ENCODE measurements around the gene FASTKD1. TPM values are rescaled to one million over a fixed set of nuclear protein-coding genes. Genes with fewer than 3 reads are reported as not detected.
A peak's percentile ranks its signal among the peaks of the same experiment; 100 is the strongest.
"Not testable (repeated sequence)": the region's sequence is repeated elsewhere in the genome, so short reads cannot be mapped to it uniquely, and the experiment has no call there.

FASTKD1 gene
- total and polyA plus RNA-seq, 4 donors, result 10.4 to 40.1 (median 30.1) TPM

GRCh38 chr2:169579044-169579443 is 5.4 kb upstream of the FASTKD1 start:
- H3K27ac ChIP-seq (ENCODE audit: low read depth in 1 of 2, low read length in 1 of 2), result no peak overlapping the region
- no peak overlapping the region for H3K4me3 ChIP-seq
- WGBS, 2 donors, result 61 to 62% methylated on average over 6 of the region's 6 CpGs
- no peaks in the 10 kb centered on the region for H3K9me3 ChIP-seq (ENCODE audit: control insufficient read depth in 4 of 4, insufficient read depth in 3 of 4, low read length in 3 of 4)
- ATAC-seq (ENCODE audit: insufficient read depth, low FRiP score) (no peak), DNase-seq (no peak)
- no peak overlapping the region for H3K9ac ChIP-seq (ENCODE audit: insufficient read depth in 1 of 2, low read length in 2 of 2)
- H3K27me3 ChIP-seq (ENCODE audit: control insufficient read depth in 3 of 3, insufficient read depth in 3 of 3, low read length in 2 of 3), result no peaks in the 10 kb centered on the region
- no peaks in the 10 kb centered on the region for H3K4me1 ChIP-seq (ENCODE audit: control insufficient read depth in 5 of 5, insufficient read depth in 5 of 5, low read length in 5 of 5)
- TF ChIP-seq, protein P1, sequence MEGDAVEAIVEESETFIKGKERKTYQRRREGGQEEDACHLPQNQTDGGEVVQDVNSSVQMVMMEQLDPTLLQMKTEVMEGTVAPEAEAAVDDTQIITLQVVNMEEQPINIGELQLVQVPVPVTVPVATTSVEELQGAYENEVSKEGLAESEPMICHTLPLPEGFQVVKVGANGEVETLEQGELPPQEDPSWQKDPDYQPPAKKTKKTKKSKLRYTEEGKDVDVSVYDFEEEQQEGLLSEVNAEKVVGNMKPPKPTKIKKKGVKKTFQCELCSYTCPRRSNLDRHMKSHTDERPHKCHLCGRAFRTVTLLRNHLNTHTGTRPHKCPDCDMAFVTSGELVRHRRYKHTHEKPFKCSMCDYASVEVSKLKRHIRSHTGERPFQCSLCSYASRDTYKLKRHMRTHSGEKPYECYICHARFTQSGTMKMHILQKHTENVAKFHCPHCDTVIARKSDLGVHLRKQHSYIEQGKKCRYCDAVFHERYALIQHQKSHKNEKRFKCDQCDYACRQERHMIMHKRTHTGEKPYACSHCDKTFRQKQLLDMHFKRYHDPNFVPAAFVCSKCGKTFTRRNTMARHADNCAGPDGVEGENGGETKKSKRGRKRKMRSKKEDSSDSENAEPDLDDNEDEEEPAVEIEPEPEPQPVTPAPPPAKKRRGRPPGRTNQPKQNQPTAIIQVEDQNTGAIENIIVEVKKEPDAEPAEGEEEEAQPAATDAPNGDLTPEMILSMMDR (IDR thresholded peaks at IDR 0.05; ENCODE audit: control extremely low read depth, extremely low read depth), result no peak
- H3K36me3 ChIP-seq (ENCODE audit: control insufficient read depth in 4 of 4, insufficient read depth in 4 of 4, low read length in 4 of 4), result no peaks in the 10 kb centered on the region

DNA sequence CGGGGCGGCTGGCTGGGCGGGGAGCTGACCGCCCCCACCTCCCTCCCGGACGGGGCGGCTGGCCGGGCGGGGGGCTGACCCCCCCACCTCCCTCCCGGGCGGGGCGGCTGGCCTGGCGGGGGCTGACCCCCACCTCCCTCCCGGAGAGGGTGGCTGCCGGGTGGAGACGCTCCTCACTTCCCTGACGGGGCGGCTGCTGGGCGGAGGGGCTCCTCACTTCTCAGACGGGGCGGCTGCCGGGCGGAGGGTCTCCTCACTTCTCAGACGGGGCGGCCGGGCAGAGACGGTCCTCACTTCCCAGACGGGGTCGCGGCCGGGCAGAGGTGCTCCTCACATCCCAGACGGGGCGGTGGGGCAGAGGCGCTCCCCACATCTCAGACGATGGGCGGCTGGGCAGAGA is 1.6 kb upstream of the FASTKD1 start:
- H3K4me3 ChIP-seq; H3K9ac ChIP-seq (ENCODE audit: insufficient read depth in 1 of 2, low read length in 2 of 2); H3K4me1 ChIP-seq (ENCODE audit: control insufficient read depth in 5 of 5, insufficient read depth in 5 of 5, low read length in 5 of 5); ATAC-seq (ENCODE audit: insufficient read depth, low FRiP score); H3K27me3 ChIP-seq (ENCODE audit: control insufficient read depth in 3 of 3, insufficient read depth in 3 of 3, low read length in 2 of 3); H3K36me3 ChIP-seq (ENCODE audit: control insufficient read depth in 4 of 4, insufficient read depth in 4 of 4, low read length in 4 of 4); H3K27ac ChIP-seq (ENCODE audit: low read depth in 1 of 2, low read length in 1 of 2); H3K9me3 ChIP-seq (ENCODE audit: control insufficient read depth in 4 of 4, insufficient read depth in 3 of 4, low read length in 3 of 4); DNase-seq: not testable (repeated sequence)
- 94 to 98% methylated on average over 17 to 29 of the region's 36 CpGs for WGBS, 2 donors

- H3K9ac ChIP-seq (ENCODE audit: insufficient read depth in 1 of 2, low read length in 2 of 2); H3K4me3 ChIP-seq; H3K9me3 ChIP-seq (ENCODE audit: control insufficient read depth in 4 of 4, insufficient read depth in 3 of 4, low read length in 3 of 4); H3K4me1 ChIP-seq (ENCODE audit: control insufficient read depth in 5 of 5, insufficient read depth in 5 of 5, low read length in 5 of 5); H3K36me3 ChIP-seq (ENCODE audit: control insufficient read depth in 4 of 4, insufficient read depth in 4 of 4, low read length in 4 of 4); H3K27me3 ChIP-seq (ENCODE audit: control insufficient read depth in 3 of 3, insufficient read depth in 3 of 3, low read length in 2 of 3); DNase-seq; ATAC-seq (ENCODE audit: insufficient read depth, low FRiP score); H3K27ac ChIP-seq (ENCODE audit: low read depth in 1 of 2, low read length in 1 of 2): not testable (repeated sequence)
- 76 to 88% methylated on average over 5 of the region's 5 CpGs for WGBS, 2 donors
Measured at GRCh38 chr2:169574539-169574938, 874 bp upstream of the FASTKD1 start.

DNA sequence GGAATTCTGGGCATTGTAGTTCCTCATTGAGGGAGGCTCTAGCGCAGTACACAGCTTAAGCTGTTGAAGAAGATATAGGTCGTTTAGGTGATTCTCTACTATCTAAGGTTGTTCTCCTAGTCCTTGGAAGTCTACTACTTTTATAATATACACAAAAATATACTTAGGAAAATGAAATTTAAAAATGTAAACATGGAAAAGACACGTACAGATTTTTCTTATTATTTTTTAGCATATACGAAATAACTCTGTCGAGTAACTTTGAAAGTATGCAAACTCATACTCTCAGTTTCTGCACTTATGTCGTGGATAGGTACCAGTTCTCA is 272 bp upstream of the FASTKD1 start:
- Histone ChIP-seq H3K9ac (ENCODE audit: insufficient read depth in 1 of 2, low read length in 2 of 2) (no peak overlapping the region), H3K36me3 (ENCODE audit: control insufficient read depth in 4 of 4, insufficient read depth in 4 of 4, low read length in 4 of 4) (peaks cover 0 to 4% (median 0%) of the 10 kb centered on the region in 4 donors), H3K4me3 (no peak overlapping the region), H3K4me1 (ENCODE audit: control insufficient read depth in 5 of 5, insufficient read depth in 5 of 5, low read length in 5 of 5) (peaks cover 0 to 7% (median 1%) of the 10 kb centered on the region in 5 donors), H3K9me3 (ENCODE audit: control insufficient read depth in 4 of 4, insufficient read depth in 3 of 4, low read length in 3 of 4) (no peaks in the 10 kb centered on the region), H3K27me3 (ENCODE audit: control insufficient read depth in 3 of 3, insufficient read depth in 3 of 3, low read length in 2 of 3) (no peaks in the 10 kb centered on the region), H3K27ac (ENCODE audit: low read depth in 1 of 2, low read length in 1 of 2) (no peak overlapping the region)
- ATAC-seq (ENCODE audit: insufficient read depth, low FRiP score) (no peak), DNase-seq (no peak)
- 34 to 39% methylated on average over 6 of the region's 6 CpGs for WGBS, 2 donors
- TF ChIP-seq, protein P1 (IDR thresholded peaks at IDR 0.05; ENCODE audit: control extremely low read depth, extremely low read depth), result no peak

DNA sequence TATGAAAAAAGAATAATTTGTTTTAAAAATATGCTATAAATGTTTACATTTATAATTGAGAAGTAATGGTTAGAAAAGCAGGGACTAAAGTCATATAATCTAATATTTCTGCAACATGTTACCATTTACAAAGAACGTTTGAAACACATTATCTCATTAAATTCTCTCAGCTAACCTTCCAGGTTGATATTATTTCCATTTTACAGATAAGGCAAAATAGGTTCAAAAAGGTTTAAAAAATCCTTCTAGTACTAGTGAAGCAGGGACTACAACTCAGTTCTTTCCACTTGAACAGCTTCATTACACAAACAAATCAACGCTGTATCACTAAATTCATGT is 875 bp downstream of the FASTKD1 start:
- Histone ChIP-seq H3K27ac (ENCODE audit: low read depth in 1 of 2, low read length in 1 of 2) (peak overlapping the region; percentile 51 to 73), H3K4me1 (ENCODE audit: control insufficient read depth in 5 of 5, insufficient read depth in 5 of 5, low read length in 5 of 5) (peaks cover 0 to 7% (median 1%) of the 10 kb centered on the region in 5 donors), H3K27me3 (ENCODE audit: control insufficient read depth in 3 of 3, insufficient read depth in 3 of 3, low read length in 2 of 3) (no peaks in the 10 kb centered on the region), H3K9me3 (ENCODE audit: control insufficient read depth in 4 of 4, insufficient read depth in 3 of 4, low read length in 3 of 4) (no peaks in the 10 kb centered on the region), H3K36me3 (ENCODE audit: control insufficient read depth in 4 of 4, insufficient read depth in 4 of 4, low read length in 4 of 4) (peaks cover 0 to 4% (median 0%) of the 10 kb centered on the region in 4 donors), H3K4me3 (peak overlapping the region; percentile 67), H3K9ac (ENCODE audit: insufficient read depth in 1 of 2, low read length in 2 of 2) (peak overlapping the region; percentile 80 to 88)
- no peak for ATAC-seq (ENCODE audit: insufficient read depth, low FRiP score)
- no peak for DNase-seq
- TF ChIP-seq, protein P1 (IDR thresholded peaks at IDR 0.05; ENCODE audit: control extremely low read depth, extremely low read depth), result no peak
- WGBS, 2 donors, result 11 to 21% methylated on average over 2 of the region's 2 CpGs
